SK-N-SH treated with all-trans-retinoic acid at 6 μM for 48 hours (cell line): ENCODE results near the gene ILRUN.
A peak's percentile ranks its signal among the peaks of the same experiment; 100 is the strongest.
"Not testable (repeated sequence)": the region's sequence is repeated elsewhere in the genome, so short reads cannot be mapped to it uniquely, and the experiment has no call there.

ENCODE experiments used
- ATAC-seq: fragments of 200-7000 bp; cut with Tn5 transposase; 3 replicates; pipeline ENCODE4 v1.9.1; 2020; ENCODE audit warnings: mild to moderate bottlenecking, moderate library complexity
- ARNTL ChIP-seq: fragments of 450-650 bp; formaldehyde crosslinking; IDR thresholded peaks from 2 replicates; pipeline ENCODE4 v1.5.0; 2020; ENCODE audit warnings: low read depth, mild to moderate bottlenecking, moderate library complexity, borderline replicate concordance
- BACH2 ChIP-seq: fragments of 250-450 bp; sonication (Bioruptor Pico); IDR thresholded peaks from 2 replicates; pipeline ENCODE4 v1.9.0; 2021; ENCODE audit warnings: mild to moderate bottlenecking, borderline replicate concordance
- CSDC2 ChIP-seq: fragments of 250-450 bp; sonication (Bioruptor Pico); IDR thresholded peaks from 2 replicates; pipeline ENCODE4 v1.5.0; 2020; ENCODE audit warnings: mild to moderate bottlenecking, moderate library complexity
- ESRRG ChIP-seq: fragments of 250-450 bp; sonication (Bioruptor Pico); IDR thresholded peaks from 2 replicates; pipeline ENCODE4 v1.6.1; 2021; ENCODE audit warnings: mild to moderate bottlenecking
- GLIS3 ChIP-seq: fragments of 250-450 bp; sonication (Bioruptor Pico); IDR thresholded peaks from 2 replicates; pipeline ENCODE4 v1.5.0; 2020; ENCODE audit warnings: mild to moderate bottlenecking, moderate library complexity
- ISL1 ChIP-seq: fragments of 250-450 bp; sonication (Bioruptor Pico); IDR thresholded peaks from 2 replicates; pipeline ENCODE4 v2.1.2; 2022; ENCODE audit warnings: mild to moderate bottlenecking, moderate library complexity
- OSR1 ChIP-seq: fragments of 250-450 bp; sonication (Bioruptor Pico); IDR thresholded peaks from 2 replicates; pipeline ENCODE4 v1.8.0; 2022; ENCODE audit warnings: moderate library complexity, mild to moderate bottlenecking, inconsistent platforms
- PPARA ChIP-seq: fragments of 250-450 bp; sonication (Bioruptor Pico); IDR thresholded peaks from 2 replicates; pipeline ENCODE4 v1.5.0; 2020; ENCODE audit warnings: mild to moderate bottlenecking, borderline replicate concordance
- RARB ChIP-seq: fragments of 250-450 bp; sonication (Bioruptor Pico); IDR thresholded peaks from 2 replicates; pipeline ENCODE4 v1.8.0; 2021; ENCODE audit warnings: mild to moderate bottlenecking, moderate library complexity
- SNAI2 ChIP-seq: fragments of 250-450 bp; sonication (Bioruptor Pico); IDR thresholded peaks from 2 replicates; pipeline ENCODE4 v1.5.0; 2020; ENCODE audit warnings: mild to moderate bottlenecking, moderate library complexity
- TCF4 ChIP-seq: fragments of 250-450 bp; sonication (Bioruptor Pico); IDR thresholded peaks from 2 replicates; pipeline ENCODE4 v1.8.0; 2021; ENCODE audit warnings: mild to moderate bottlenecking, moderate library complexity, borderline replicate concordance
- TOX ChIP-seq: fragments of 250-450 bp; sonication (Bioruptor Pico); IDR thresholded peaks from 2 replicates; pipeline ENCODE4 v1.8.0; 2021; ENCODE audit warnings: mild to moderate bottlenecking, moderate library complexity, borderline replicate concordance
- ZC3H10 ChIP-seq: fragments of 250-450 bp; sonication (Bioruptor Pico); IDR thresholded peaks from 2 replicates; pipeline ENCODE4 v1.5.1; 2021; ENCODE audit warnings: mild to moderate bottlenecking, moderate library complexity
- ZFP30 ChIP-seq: fragments of 450-650 bp; formaldehyde crosslinking; IDR thresholded peaks from 2 replicates; pipeline ENCODE4 v1.5.0; 2022; ENCODE audit warnings: mild to moderate bottlenecking, moderate library complexity
- ZNF565 ChIP-seq: fragments of 450-650 bp; formaldehyde crosslinking; conservative IDR thresholded peaks from 2 replicates; pipeline ENCODE4 v1.5.0; 2020; ENCODE audit warnings: low read depth, mild to moderate bottlenecking, moderate library complexity
- ZNF70 ChIP-seq: fragments of 450-650 bp; formaldehyde crosslinking; IDR thresholded peaks from 2 replicates; pipeline ENCODE4 v1.5.0; 2020; ENCODE audit warnings: mild to moderate bottlenecking, moderate library complexity
- ZNF8 ChIP-seq: fragments of 450-650 bp; formaldehyde crosslinking; IDR thresholded peaks from 2 replicates; pipeline ENCODE4 v1.5.0; 2020; ENCODE audit warnings: mild to moderate bottlenecking, moderate library complexity
- TF ChIP-seq, protein P1 (sequence below): fragments of 250-450 bp; sonication (Bioruptor Pico); IDR thresholded peaks from 2 replicates; pipeline ENCODE4 v1.5.0; 2020; ENCODE audit warnings: mild to moderate bottlenecking, moderate library complexity
- TF ChIP-seq, protein P2 (sequence below): fragments of 250-450 bp; sonication (Bioruptor Pico); IDR thresholded peaks from 2 replicates; pipeline ENCODE4 v1.5.1; 2020; ENCODE audit warnings: low read depth, mild to moderate bottlenecking, moderate library complexity
- TF ChIP-seq, protein P3 (sequence below): fragments of 250-450 bp; sonication (Bioruptor Pico); IDR thresholded peaks from 2 replicates; pipeline ENCODE4 v1.8.0; 2020; ENCODE audit warnings: mild to moderate bottlenecking, moderate library complexity, borderline replicate concordance

Gene ILRUN

DNA sequence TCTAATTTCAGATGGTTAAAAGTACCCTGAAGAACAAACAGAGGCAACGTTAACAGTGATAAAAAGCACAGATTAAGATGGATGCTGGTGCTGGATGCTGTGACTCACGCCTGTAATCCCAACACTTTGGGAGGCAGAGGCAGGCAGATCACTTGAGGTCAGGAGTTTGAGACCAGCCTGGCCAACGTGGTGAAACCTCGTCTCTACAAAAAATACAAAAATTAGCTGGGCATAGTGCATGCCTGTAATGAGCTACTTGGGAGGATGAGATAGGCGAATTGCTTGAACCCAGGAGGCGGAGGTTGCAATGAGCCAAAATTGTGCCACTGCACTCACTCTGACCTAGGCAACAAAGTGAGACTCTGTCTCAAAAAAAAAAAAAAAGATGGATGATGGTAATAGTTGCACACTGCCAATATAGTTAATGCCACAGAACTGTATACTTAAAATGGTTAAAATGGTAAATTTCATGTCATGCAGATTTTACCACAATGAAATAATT is 38.5 kb downstream of the ILRUN start:
- ATAC-seq, result peak; percentile 69
- peak; percentile 32; the same call in 1 of the 2 replicates for TF ChIP-seq ISL1 (CRISPR knock-in tag)
- TF ChIP-seq, all 23 proteins: peak for 1; not testable (repeated sequence) for 22

DNA sequence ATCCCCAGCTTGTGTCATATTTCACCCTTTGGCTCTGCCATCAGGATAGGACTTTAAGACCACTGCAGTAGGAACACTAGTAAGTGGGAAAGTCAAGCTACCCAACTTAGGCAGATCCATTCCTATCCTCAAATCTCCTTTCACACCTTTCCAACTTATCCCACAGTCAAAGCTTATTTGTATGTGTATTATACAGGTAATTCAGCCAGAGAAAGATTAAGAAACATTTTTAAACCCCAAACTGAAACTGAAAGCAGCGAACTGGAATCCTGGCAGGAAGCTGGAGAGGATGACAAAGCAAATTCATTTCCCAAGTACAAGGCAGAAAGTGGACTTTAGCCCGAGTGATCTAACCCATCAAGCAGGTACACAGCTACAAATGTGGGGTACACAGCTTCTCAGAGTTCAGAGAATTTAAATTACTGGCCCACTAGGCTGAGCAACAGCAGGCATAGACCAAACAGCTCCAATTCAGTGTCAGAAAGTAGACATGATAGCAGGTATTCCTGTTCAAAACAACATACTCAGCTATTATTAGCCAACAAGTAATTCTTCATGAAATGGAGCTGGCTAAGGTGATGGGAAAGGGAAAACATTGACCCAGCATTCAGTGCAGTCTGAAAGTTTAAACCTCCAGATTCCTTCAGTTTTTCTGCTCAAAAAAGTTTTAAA is 39.1 kb downstream of the ILRUN start:
- ATAC-seq, result peak; percentile 78
- no peak for TF ChIP-seq ZNF70
- TF ChIP-seq SNAI2 (CRISPR knock-in tag), result peak; percentile 72; the same call in 1 of the 2 replicates

DNA sequence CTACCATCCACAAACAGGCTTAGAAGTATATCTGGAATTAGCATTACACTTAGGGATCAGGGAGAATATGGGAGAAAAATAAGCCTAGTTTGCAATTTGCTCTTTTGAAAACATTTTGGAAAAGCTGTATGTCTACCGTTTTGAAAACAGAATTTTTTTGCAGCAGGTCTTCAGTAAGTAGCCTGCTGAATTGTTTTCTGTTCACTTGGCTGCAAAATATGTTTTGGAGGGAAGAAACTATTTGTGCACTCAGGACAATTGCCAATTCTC is 39.6 kb downstream of the ILRUN start:
- no peak for ATAC-seq
- no peak for TF ChIP-seq ISL1 (CRISPR knock-in tag)
- no peak for TF ChIP-seq ZC3H10 (CRISPR knock-in tag)
- TF ChIP-seq, protein P1, sequence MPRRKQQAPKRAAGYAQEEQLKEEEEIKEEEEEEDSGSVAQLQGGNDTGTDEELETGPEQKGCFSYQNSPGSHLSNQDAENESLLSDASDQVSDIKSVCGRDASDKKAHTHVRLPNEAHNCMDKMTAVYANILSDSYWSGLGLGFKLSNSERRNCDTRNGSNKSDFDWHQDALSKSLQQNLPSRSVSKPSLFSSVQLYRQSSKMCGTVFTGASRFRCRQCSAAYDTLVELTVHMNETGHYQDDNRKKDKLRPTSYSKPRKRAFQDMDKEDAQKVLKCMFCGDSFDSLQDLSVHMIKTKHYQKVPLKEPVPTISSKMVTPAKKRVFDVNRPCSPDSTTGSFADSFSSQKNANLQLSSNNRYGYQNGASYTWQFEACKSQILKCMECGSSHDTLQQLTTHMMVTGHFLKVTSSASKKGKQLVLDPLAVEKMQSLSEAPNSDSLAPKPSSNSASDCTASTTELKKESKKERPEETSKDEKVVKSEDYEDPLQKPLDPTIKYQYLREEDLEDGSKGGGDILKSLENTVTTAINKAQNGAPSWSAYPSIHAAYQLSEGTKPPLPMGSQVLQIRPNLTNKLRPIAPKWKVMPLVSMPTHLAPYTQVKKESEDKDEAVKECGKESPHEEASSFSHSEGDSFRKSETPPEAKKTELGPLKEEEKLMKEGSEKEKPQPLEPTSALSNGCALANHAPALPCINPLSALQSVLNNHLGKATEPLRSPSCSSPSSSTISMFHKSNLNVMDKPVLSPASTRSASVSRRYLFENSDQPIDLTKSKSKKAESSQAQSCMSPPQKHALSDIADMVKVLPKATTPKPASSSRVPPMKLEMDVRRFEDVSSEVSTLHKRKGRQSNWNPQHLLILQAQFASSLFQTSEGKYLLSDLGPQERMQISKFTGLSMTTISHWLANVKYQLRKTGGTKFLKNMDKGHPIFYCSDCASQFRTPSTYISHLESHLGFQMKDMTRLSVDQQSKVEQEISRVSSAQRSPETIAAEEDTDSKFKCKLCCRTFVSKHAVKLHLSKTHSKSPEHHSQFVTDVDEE (CRISPR knock-in tag), result no peak

DNA sequence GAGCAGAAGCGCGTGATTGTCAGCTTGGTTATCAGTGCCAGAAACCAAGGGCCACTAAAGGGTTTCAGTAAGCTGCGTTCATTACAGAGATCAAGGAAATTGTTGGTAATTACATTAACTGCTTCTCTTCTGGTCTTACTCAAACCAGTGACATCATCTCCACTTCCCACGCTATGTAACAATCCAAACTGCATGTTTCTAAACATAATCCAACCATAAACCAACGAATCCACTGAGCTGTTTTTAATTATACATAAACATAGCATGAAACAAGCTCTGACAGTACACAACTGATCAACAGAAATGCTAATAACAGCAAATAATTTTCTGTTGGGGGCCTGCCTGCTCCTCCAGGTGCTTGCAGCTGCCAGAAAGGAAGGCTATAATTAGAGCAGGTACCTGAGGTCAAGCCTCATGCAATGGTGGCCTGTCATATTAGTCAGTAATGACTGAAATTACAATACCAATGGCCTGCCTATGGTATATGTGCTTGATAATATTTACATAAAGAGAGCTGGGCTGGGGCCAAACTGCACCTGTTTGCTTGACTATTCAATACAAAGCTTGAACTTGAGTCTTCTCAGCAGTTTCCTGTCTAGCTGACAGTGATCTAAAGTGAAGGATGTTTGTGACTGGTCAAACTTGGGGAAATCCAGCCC is 40.1 kb downstream of the ILRUN start:
- ATAC-seq, result peak; percentile 76
- TF ChIP-seq ZNF8 (0 out of 2 replicates have a peak, but pooled peaks have one; percentile 23), RARB (CRISPR knock-in tag) (no peak), ZC3H10 (CRISPR knock-in tag) (peak; percentile 73; the same call in 1 of the 2 replicates), SNAI2 (CRISPR knock-in tag) (no peak), PPARA (no peak), ESRRG (no peak), ZNF70 (no peak), CSDC2 (no peak), ZNF565 (CRISPR knock-in tag) (no peak), ISL1 (CRISPR knock-in tag) (peak; percentile 85), ARNTL (CRISPR knock-in tag) (no peak), TCF4 (CRISPR knock-in tag) (peak; percentile 81), OSR1 (CRISPR knock-in tag) (no peak), TOX (CRISPR knock-in tag) (no peak), BACH2 (no peak), ZFP30 (CRISPR knock-in tag) (no peak), GLIS3 (CRISPR knock-in tag) (no peak)
- TF ChIP-seq, protein P1 (CRISPR knock-in tag), result peak; percentile 60; the same call in 1 of the 2 replicates
- TF ChIP-seq, protein P2, sequence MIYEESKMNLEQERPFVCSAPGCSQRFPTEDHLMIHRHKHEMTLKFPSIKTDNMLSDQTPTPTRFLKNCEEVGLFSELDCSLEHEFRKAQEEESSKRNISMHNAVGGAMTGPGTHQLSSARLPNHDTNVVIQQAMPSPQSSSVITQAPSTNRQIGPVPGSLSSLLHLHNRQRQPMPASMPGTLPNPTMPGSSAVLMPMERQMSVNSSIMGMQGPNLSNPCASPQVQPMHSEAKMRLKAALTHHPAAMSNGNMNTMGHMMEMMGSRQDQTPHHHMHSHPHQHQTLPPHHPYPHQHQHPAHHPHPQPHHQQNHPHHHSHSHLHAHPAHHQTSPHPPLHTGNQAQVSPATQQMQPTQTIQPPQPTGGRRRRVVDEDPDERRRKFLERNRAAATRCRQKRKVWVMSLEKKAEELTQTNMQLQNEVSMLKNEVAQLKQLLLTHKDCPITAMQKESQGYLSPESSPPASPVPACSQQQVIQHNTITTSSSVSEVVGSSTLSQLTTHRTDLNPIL (CRISPR knock-in tag), result peak; percentile 80; the same call in 1 of the 2 replicates
- TF ChIP-seq, protein P3, sequence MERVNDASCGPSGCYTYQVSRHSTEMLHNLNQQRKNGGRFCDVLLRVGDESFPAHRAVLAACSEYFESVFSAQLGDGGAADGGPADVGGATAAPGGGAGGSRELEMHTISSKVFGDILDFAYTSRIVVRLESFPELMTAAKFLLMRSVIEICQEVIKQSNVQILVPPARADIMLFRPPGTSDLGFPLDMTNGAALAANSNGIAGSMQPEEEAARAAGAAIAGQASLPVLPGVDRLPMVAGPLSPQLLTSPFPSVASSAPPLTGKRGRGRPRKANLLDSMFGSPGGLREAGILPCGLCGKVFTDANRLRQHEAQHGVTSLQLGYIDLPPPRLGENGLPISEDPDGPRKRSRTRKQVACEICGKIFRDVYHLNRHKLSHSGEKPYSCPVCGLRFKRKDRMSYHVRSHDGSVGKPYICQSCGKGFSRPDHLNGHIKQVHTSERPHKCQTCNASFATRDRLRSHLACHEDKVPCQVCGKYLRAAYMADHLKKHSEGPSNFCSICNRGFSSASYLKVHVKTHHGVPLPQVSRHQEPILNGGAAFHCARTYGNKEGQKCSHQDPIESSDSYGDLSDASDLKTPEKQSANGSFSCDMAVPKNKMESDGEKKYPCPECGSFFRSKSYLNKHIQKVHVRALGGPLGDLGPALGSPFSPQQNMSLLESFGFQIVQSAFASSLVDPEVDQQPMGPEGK (CRISPR knock-in tag), result 0 out of 2 replicates have a peak, but pooled peaks have one; percentile 45

DNA sequence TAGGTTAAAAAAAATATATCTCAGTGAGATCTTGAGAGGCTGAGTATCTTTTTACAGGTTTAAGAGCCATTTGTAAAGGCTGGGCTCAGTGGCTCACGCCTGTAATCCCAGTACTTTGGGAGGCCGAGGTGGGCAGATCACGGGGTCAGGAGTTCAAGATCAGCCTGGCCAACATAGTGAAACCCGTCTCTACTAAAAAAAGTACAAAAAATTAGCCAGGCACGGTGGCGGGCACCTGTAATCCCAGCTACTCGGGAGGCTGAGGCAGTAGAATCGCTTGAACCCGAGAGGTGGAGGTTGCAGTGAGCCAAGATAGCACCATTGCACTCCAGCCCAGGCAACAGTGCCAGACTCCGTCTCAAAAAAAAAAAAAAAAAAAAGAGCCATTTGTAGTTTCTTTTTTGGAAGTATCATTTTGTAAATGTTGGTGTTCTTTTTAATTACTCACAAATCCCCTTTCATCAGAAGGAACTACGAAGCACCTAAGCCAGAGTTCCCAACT is 40.6 kb downstream of the ILRUN start:
- ATAC-seq, result not testable (repeated sequence)
